GM19452 (cell line): ENCODE measurements around the gene CDIPT.
"Not testable (repeated sequence)": the region's sequence is repeated elsewhere in the genome, so short reads cannot be mapped to it uniquely, and the experiment has no call there.

Experiments
- ATAC-seq: cut with Tn5 transposase; IDR thresholded peaks from one replicate; pipeline ENCODE4 v1.9.1; 2021; ENCODE audit not compliant: unreplicated experiment

CDIPT gene

GRCh38 chr16:29833219-29833618 lies 29.8 kb downstream of the CDIPT start:
- not testable (repeated sequence) for ATAC-seq

- ATAC-seq, result no peak
Measured at GRCh38 chr16:29831490-29831889, 31.5 kb downstream of the CDIPT start.

GRCh38 chr16:29830774-29831173 lies 32.3 kb downstream of the CDIPT start:
- ATAC-seq, result no peak

- no peak for ATAC-seq
Measured at GRCh38 chr16:29826342-29826695, 36.7 kb downstream of the CDIPT start.

GRCh38 chr16:29825145-29826044 lies 37.6 kb downstream of the CDIPT start:
- ATAC-seq, result no peak

- no peak for ATAC-seq
Measured at GRCh38 chr16:29824589-29825144, 38.4 kb downstream of the CDIPT start.

GRCh38 chr16:29821643-29822115 lies 41.3 kb downstream of the CDIPT start:
- no peak for ATAC-seq

- peak; percentile 43 for ATAC-seq
Measured at GRCh38 chr16:29820730-29821642, 42.0 kb downstream of the CDIPT start.

- ATAC-seq, result no peak
Measured at GRCh38 chr16:29820271-29820701, 42.7 kb downstream of the CDIPT start, which contains the start of gene MVP. Gene MVP, plus strand, starts transcription at chr16:29820462. Its CDS starts 10,088 bp downstream, at chr16:29830550.

GRCh38 chr16:29819506-29819905 lies 43.5 kb downstream of the CDIPT start:
- no peak for ATAC-seq

GRCh38 chr16:29818082-29818481 lies 44.9 kb downstream of the CDIPT start:
- ATAC-seq, result no peak

GRCh38 chr16:29816694-29817441 lies 46.2 kb downstream of the CDIPT start:
- ATAC-seq, result peak; percentile 12

- peak; percentile 59 for ATAC-seq
Measured at GRCh38 chr16:29815793-29816693, 47.0 kb downstream of the CDIPT start, which contains the start of gene PAGR1. Gene PAGR1, plus strand, starts transcription at chr16:29816152. Its CDS starts 374 bp downstream, at chr16:29816526.

- no peak for ATAC-seq
Measured at GRCh38 chr16:29815032-29815721, 47.8 kb downstream of the CDIPT start.

- no peak for ATAC-seq
Measured at GRCh38 chr16:29814592-29814991, 48.4 kb downstream of the CDIPT start.

- ATAC-seq, result no peak
Measured at GRCh38 chr16:29813644-29814562, 49.1 kb downstream of the CDIPT start.

- ATAC-seq, result no peak
Measured at GRCh38 chr16:29812754-29813643, 50.0 kb downstream of the CDIPT start.
